Neural cell (in vitro differentiated cells): ENCODE results near the gene ZP4. TPM values are rescaled to one million over a fixed set of nuclear protein-coding genes. Genes with fewer than 3 reads are reported as not detected.

Experiments used
- H2AFZ ChIP-seq: fragments of 200-600, 300-800 bp; sonication (generic), shearing (Covaris generic); 2 replicates; pipeline ENCODE4 v1.6.0; 2014; ENCODE audit warnings: low read depth, mild to moderate bottlenecking, antibody characterized with exemption, low read length, moderate library complexity
- H3F3A ChIP-seq: fragments of 200-600 bp; shearing (Covaris generic); 2 replicates; pipeline ENCODE4 v1.6.1; 2016; ENCODE audit warnings: mild to moderate bottlenecking, moderate library complexity, mixed read lengths, antibody characterized with exemption, low read length; ENCODE audit not compliant: insufficient read depth, poor library complexity, severe bottlenecking
- H3K27ac ChIP-seq: fragments of 200-600, 300-800 bp; sonication (generic), shearing (Covaris generic); 2 replicates; pipeline ENCODE4 v1.5.1; 2014; ENCODE audit warnings: mild to moderate bottlenecking, low read length, moderate library complexity
- H3K27me3 ChIP-seq: fragments of 300-800, 200-600 bp; sonication (generic), shearing (Covaris generic); 2 replicates; pipeline ENCODE4 v1.6.0; 2014; ENCODE audit warnings: mild to moderate bottlenecking, low read depth, low read length, moderate library complexity; ENCODE audit not compliant: insufficient read depth
- H3K36me3 ChIP-seq: fragments of 300-800, 200-600 bp; sonication (generic), shearing (Covaris generic); 2 replicates; pipeline ENCODE4 v1.5.1; 2014; ENCODE audit warnings: mild to moderate bottlenecking, antibody characterized with exemption, low read length, moderate library complexity; ENCODE audit not compliant: insufficient read depth
- H3K4me2 ChIP-seq: fragments of 300-800, 200-600 bp; sonication (generic), shearing (Covaris generic); 2 replicates; pipeline ENCODE4 v1.6.0; 2014; ENCODE audit warnings: mild to moderate bottlenecking, low read length
- H3K4me3 ChIP-seq: fragments of 300-800, 200-600 bp; sonication (generic), shearing (Covaris generic); 2 replicates; pipeline ENCODE4 v1.5.1; 2014; ENCODE audit warnings: mild to moderate bottlenecking, low read length, moderate library complexity
- H3K79me2 ChIP-seq: fragments of 200-600 bp; shearing (Covaris generic); replicated peaks from 2 replicates; pipeline ENCODE4 v1.6.0; 2014; ENCODE audit warnings: mild to moderate bottlenecking, low read length, moderate library complexity; ENCODE audit not compliant: insufficient read depth
- H3K9ac ChIP-seq: fragments of 300-800, 200-600 bp; sonication (generic), shearing (Covaris generic); 2 replicates; pipeline ENCODE4 v1.6.1; 2016; ENCODE audit warnings: mild to moderate bottlenecking, low read length, mixed read lengths
- H3K9me2 ChIP-seq: fragments of 200-600 bp; shearing (Covaris generic); 2 replicates; pipeline ENCODE4 v1.6.1; 2016; ENCODE audit warnings: mild to moderate bottlenecking, low read length, mixed read lengths; ENCODE audit not compliant: insufficient read depth
- H3K9me3 ChIP-seq: fragments of 200-600, 300-800 bp; sonication (generic), shearing (Covaris generic); 2 replicates; pipeline ENCODE4 v1.6.1; 2016; ENCODE audit warnings: mild to moderate bottlenecking, mixed run types, low read length, moderate library complexity, mixed read lengths
- H4K20me1 ChIP-seq: fragments of 200-600 bp; shearing (Covaris generic); 2 replicates; pipeline ENCODE4 v1.6.1; 2016; ENCODE audit warnings: mild to moderate bottlenecking, mixed run types; ENCODE audit not compliant: insufficient read depth
- EP300 ChIP-seq: fragments of 450-650 bp; conservative IDR thresholded peaks from 2 replicates; pipeline ENCODE4 v1.6.1; 2014; ENCODE audit warnings: antibody characterized with exemption, mild to moderate bottlenecking, moderate library complexity; ENCODE audit not compliant: poor library complexity, severe bottlenecking
- EZH2 ChIP-seq: fragments of 200-600, 300-800 bp; shearing (Covaris generic), sonication (generic); IDR thresholded peaks from 2 replicates; pipeline ENCODE4 v1.6.1; 2014; ENCODE audit warnings: antibody characterized with exemption, low read length, borderline replicate concordance, mild to moderate bottlenecking; ENCODE audit not compliant: insufficient read depth, poor library complexity, severe bottlenecking
- MXI1 ChIP-seq: fragments of 450-650 bp; conservative IDR thresholded peaks from 2 replicates; pipeline ENCODE4 v1.6.1; 2014; ENCODE audit warnings: antibody characterized with exemption, mild to moderate bottlenecking; ENCODE audit not compliant: poor library complexity, severe bottlenecking
- POLR2AphosphoS5 ChIP-seq: IDR thresholded peaks from 2 replicates; pipeline ENCODE4 v1.6.1; 2012
- RAD21 ChIP-seq: fragments of 450-650 bp; conservative IDR thresholded peaks from 2 replicates; pipeline ENCODE4 v1.6.1; 2014; ENCODE audit warnings: antibody characterized with exemption, mild to moderate bottlenecking, moderate library complexity
- REST ChIP-seq: IDR thresholded peaks from 2 replicates; pipeline ENCODE4 v1.6.1; 2012; ENCODE audit warnings: borderline replicate concordance
- SMC3 ChIP-seq: fragments of 450-650 bp; conservative IDR thresholded peaks from 2 replicates; pipeline ENCODE4 v1.6.1; 2014; ENCODE audit warnings: antibody characterized with exemption, mild to moderate bottlenecking, moderate library complexity; ENCODE audit not compliant: poor library complexity
- TAF1 ChIP-seq: IDR thresholded peaks from 2 replicates; pipeline ENCODE4 v1.6.1; 2012; ENCODE audit warnings: low read depth
- polyA plus RNA-seq: library from polyadenylated mRNA; depleted of rRNA; stranded (reverse); fragments of >200 nt; gene quantifications from 2 replicates; pipeline ENCODE4 v1.2.3, GENCODE V29; 2014
- TF ChIP-seq, protein P1 (sequence below): fragments of 450-650 bp; IDR thresholded peaks from 2 replicates; pipeline ENCODE4 v1.5.1; 2014; ENCODE audit warnings: antibody characterized with exemption, mild to moderate bottlenecking, moderate library complexity; ENCODE audit not compliant: poor library complexity, severe bottlenecking

ZP4 gene
- polyA plus RNA-seq, 1 donor from 2014 or later: not detected

DNA sequence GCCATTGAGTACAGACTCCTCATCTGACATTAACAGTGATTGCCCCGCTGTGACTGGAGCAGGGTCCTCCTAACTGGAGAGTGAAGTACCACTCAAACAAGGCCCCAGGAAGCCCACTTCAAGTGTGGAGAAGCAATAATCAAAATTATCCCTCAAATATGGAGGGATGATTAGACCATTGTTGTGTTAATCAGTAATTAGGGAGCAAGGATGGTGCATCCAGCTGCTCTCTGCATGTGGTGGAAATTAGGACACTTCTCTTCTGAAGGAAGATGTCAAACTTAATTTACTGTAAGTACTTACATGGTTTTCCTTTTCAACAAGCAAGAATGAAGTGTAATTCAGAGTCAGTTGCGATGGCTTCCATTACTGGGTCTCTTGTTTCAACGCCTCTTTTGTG is 3.4 kb upstream of the ZP4 start:
- Histone ChIP-seq H3K4me3 (no peak overlapping the region), H2AFZ (no peak overlapping the region), H3K4me2 (no peak overlapping the region), H3K79me2 (no peaks in the 10 kb centered on the region), H3F3A (no peaks in the 10 kb centered on the region), H3K9me3 (no peaks in the 10 kb centered on the region), H3K27me3 (no peaks in the 10 kb centered on the region), H3K27ac (no peak overlapping the region), H4K20me1 (no peaks in the 10 kb centered on the region), H3K9me2 (no peaks in the 10 kb centered on the region), H3K9ac (no peak overlapping the region), H3K36me3 (no peaks in the 10 kb centered on the region)
- TF ChIP-seq POLR2AphosphoS5: peak; percentile 14
- TF ChIP-seq TAF1: no peak

DNA sequence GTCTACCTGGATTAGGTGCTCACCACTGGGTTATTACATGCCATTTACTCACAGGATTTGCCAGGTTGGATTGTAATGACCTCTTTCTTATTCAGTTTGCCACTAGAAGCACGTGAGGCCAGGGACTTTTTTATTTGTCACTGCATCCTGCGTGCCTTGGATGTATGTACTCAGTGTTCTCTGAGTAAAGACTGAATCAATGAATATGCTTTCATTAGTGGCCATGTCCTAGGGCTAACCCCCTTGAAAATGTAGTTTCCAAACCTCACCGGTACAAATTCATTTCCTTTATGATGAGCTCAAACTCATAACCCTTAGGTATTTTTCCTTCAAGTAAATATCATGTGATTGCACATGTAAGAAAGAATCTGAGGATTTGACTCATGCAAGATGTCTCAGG is 1.3 kb upstream of the ZP4 start:
- no peaks in the 10 kb centered on the region for H3F3A ChIP-seq
- no peaks in the 10 kb centered on the region for H3K36me3 ChIP-seq
- H3K27ac ChIP-seq: no peak overlapping the region
- no peaks in the 10 kb centered on the region for H3K9me2 ChIP-seq
- H3K4me3 ChIP-seq: no peak overlapping the region
- no peaks in the 10 kb centered on the region for H3K79me2 ChIP-seq
- no peak overlapping the region for H3K4me2 ChIP-seq
- no peak overlapping the region for H3K9ac ChIP-seq
- H3K9me3 ChIP-seq: no peaks in the 10 kb centered on the region
- no peak overlapping the region for H2AFZ ChIP-seq
- TF ChIP-seq MXI1: no peak
- TF ChIP-seq RAD21: no peak
- no peak for TF ChIP-seq EZH2
- TF ChIP-seq REST: no peak
- TF ChIP-seq SMC3: no peak
- no peak for TF ChIP-seq TAF1
- TF ChIP-seq, protein P1, sequence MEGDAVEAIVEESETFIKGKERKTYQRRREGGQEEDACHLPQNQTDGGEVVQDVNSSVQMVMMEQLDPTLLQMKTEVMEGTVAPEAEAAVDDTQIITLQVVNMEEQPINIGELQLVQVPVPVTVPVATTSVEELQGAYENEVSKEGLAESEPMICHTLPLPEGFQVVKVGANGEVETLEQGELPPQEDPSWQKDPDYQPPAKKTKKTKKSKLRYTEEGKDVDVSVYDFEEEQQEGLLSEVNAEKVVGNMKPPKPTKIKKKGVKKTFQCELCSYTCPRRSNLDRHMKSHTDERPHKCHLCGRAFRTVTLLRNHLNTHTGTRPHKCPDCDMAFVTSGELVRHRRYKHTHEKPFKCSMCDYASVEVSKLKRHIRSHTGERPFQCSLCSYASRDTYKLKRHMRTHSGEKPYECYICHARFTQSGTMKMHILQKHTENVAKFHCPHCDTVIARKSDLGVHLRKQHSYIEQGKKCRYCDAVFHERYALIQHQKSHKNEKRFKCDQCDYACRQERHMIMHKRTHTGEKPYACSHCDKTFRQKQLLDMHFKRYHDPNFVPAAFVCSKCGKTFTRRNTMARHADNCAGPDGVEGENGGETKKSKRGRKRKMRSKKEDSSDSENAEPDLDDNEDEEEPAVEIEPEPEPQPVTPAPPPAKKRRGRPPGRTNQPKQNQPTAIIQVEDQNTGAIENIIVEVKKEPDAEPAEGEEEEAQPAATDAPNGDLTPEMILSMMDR: no peak
- H3K27me3 ChIP-seq: no peaks in the 10 kb centered on the region
- no peaks in the 10 kb centered on the region for H4K20me1 ChIP-seq

- H3K27ac ChIP-seq: no peak overlapping the region
- no peak for TF ChIP-seq RAD21
- TF ChIP-seq TAF1: no peak
- no peak for TF ChIP-seq POLR2AphosphoS5
- TF ChIP-seq SMC3: no peak
- TF ChIP-seq REST: no peak
- TF ChIP-seq EZH2: no peak
- TF ChIP-seq EP300: no peak
- TF ChIP-seq, protein P1: no peak
- no peak for TF ChIP-seq MXI1
- H2AFZ ChIP-seq: no peak overlapping the region
- H4K20me1 ChIP-seq: no peaks in the 10 kb centered on the region
- H3K9ac ChIP-seq: no peak overlapping the region
- no peak overlapping the region for H3K4me3 ChIP-seq
- no peaks in the 10 kb centered on the region for H3F3A ChIP-seq
- H3K27me3 ChIP-seq: no peaks in the 10 kb centered on the region
- H3K4me2 ChIP-seq: no peak overlapping the region
- no peaks in the 10 kb centered on the region for H3K9me3 ChIP-seq
- H3K79me2 ChIP-seq: no peaks in the 10 kb centered on the region
- no peaks in the 10 kb centered on the region for H3K9me2 ChIP-seq
- H3K36me3 ChIP-seq: no peaks in the 10 kb centered on the region
Observed at GRCh38 chr1:237891266-237891665, 544 bp upstream of the ZP4 start.
